Stimulated activated effector memory CD8-positive, alpha-beta T cell treated with anti-CD3 and anti-CD28 coated beads, Interleukin-12 subunit alpha, Interleukin-12 subunit beta, amount 100 ng/mL, for 72 hours (primary cell): ENCODE data around the gene RP9.

ENCODE experiments used
- ATAC-seq: fragments of 150-1000 bp; cut with Tn5 transposase; 2 replicates; pipeline ENCODE4 v1.10.0; 2021
- DNase-seq, 2 donors: peaks; one replicate each; pipeline ENCODE4 v3.0.0; 2021 to 2022; ENCODE audit warnings: low spot score in 2 of 2
- H3K27ac Mint-ChIP-seq: one replicate; pipeline ENCODE4 v1.8.0; 2022; ENCODE audit warnings: mild to moderate bottlenecking, mixed read lengths
- H3K36me3 Mint-ChIP-seq: one replicate; pipeline ENCODE4 v1.8.0; 2022; ENCODE audit warnings: mild to moderate bottlenecking, mixed read lengths
- H3K4me1 Mint-ChIP-seq: one replicate; pipeline ENCODE4 v1.8.0; 2022; ENCODE audit warnings: mixed read lengths
- H3K4me3 Mint-ChIP-seq: one replicate; pipeline ENCODE4 v1.8.0; 2022; ENCODE audit warnings: mild to moderate bottlenecking, mixed read lengths
- H3K9me3 Mint-ChIP-seq: one replicate; pipeline ENCODE4 v1.8.0; 2022; ENCODE audit warnings: mixed read lengths

The RP9 gene

DNA sequence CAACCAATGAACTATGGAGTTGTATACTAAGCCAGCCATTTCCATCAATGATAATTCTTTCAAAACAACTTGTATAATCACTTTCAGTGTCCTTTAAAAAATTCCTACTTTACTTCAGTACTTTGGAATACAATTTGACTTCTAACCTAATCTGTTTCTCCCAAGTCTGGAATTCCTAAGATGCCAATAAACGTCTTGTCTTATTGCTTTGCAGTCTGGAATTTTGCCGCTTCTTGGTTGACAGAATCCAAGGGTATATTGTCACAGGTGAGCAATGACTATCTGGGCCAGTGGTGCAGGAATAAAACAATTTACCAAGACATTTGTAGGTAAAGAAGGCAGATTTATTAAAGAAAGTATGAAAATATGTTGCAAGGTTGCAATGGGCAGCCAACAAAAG is 21.8 kb downstream of the RP9 start:
- ATAC-seq (no peak), DNase-seq (no peak)
- Mint-ChIP-seq H3K27ac (no peak overlapping the region), H3K36me3 (no peaks in the 10 kb centered on the region), H3K4me3 (no peak overlapping the region), H3K4me1 (no peaks in the 10 kb centered on the region), H3K9me3 (no peaks in the 10 kb centered on the region)

DNA sequence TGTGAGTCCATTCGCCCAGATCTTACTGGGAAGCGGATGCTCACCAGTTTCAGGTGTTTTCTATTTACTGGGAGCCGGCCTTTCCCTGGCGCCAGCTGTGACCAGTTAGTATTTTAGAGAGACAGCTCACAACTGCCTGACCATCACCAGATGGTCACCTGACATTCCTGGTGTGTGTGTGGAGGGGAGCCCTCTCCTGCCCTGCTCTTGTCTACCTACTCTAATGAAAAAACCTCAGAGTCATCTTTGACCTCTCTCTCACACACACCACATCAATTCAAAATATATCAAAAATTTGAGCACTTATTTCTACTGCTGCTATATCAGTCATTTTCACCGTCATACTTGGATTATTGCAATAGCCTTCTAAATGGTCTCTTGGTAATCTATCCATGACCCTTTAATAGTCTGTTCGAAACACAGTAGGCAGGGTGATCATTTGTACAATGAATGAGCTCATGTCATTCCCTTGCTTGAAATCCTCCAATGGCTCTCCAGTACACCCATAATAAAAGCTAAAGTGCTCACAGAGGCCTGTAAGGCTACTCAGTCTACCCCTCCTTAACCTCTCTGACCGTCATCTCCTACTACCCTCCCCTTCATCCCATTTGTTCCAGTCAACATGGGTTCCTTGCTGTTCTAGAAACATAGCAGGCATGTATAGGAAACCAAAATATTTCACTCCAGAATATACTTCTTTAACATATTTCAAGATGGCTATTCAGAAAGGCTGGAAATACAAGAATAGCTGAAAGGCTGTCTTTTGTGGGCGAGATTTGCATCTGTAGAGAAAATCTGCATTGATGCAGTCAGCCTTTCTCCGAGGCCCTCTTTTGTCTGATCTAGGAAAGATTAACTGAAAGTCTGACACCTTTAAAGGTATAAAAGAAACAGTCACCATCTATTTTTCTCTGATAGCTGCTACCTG is 29.2 kb downstream of the RP9 start:
- H3K4me1 Mint-ChIP-seq = peaks cover 14% of the 10 kb centered on the region

GRCh38 chr7:33079096-33079495 is 30.1 kb downstream of the RP9 start:
- DNase-seq = no peak

More for the DNA sequence above, 29.2 kb downstream of the RP9 start:
- Mint-ChIP-seq H3K4me3 (no peak overlapping the region), H3K9me3 (no peaks in the 10 kb centered on the region), H3K27ac (no peak overlapping the region), H3K36me3 (no peaks in the 10 kb centered on the region)
- ATAC-seq (no peak), DNase-seq (no peak)

GRCh38 chr7:33076737-33077136 is 32.5 kb downstream of the RP9 start:
- Mint-ChIP-seq H3K27ac (no peak overlapping the region), H3K4me3 (no peak overlapping the region), H3K36me3 (no peaks in the 10 kb centered on the region), H3K4me1 (peaks cover 14% of the 10 kb centered on the region), H3K9me3 (no peaks in the 10 kb centered on the region)
- DNase-seq (no peak), ATAC-seq (no peak)

More at GRCh38 chr7:33079096-33079495, 30.1 kb downstream of the RP9 start:
- Mint-ChIP-seq H3K4me3 (no peak overlapping the region), H3K9me3 (no peaks in the 10 kb centered on the region), H3K27ac (no peak overlapping the region), H3K36me3 (no peaks in the 10 kb centered on the region), H3K4me1 (peaks cover 14% of the 10 kb centered on the region)
- no peak for ATAC-seq

- H3K27ac Mint-ChIP-seq = no peak overlapping the region
- H3K9me3 Mint-ChIP-seq = no peaks in the 10 kb centered on the region
- no peak for ATAC-seq
- peaks cover 14% of the 10 kb centered on the region for H3K4me1 Mint-ChIP-seq
- H3K4me3 Mint-ChIP-seq = no peak overlapping the region
- no peaks in the 10 kb centered on the region for H3K36me3 Mint-ChIP-seq
- DNase-seq = no peak
Observed at GRCh38 chr7:33075818-33076518, 33.2 kb downstream of the RP9 start.

DNA sequence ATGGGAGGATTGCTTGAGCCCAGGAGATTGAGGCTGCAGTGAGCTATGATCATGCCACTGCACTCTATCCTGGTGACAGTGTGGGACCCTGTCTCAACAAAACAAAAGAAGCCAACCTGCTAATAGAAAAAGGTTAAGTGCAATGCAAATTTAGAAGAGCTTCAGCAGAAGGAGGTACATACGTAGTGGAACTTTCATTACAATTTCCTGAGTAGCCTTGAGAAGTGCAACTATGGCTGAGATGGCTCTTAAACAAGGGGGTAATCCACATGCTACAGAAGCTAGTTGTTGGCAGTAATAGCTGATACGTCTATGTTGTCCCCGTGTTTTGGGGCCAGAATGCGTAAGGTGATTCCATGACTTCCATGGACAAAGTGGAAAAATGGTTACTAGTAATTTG is 36.0 kb downstream of the RP9 start:
- H3K36me3 Mint-ChIP-seq = no peaks in the 10 kb centered on the region
- H3K27ac Mint-ChIP-seq = no peak overlapping the region
- ATAC-seq (no peak), DNase-seq (no peak)
- peaks cover 6% of the 10 kb centered on the region for H3K9me3 Mint-ChIP-seq
- H3K4me3 Mint-ChIP-seq = no peak overlapping the region
- H3K4me1 Mint-ChIP-seq = peaks cover 14% of the 10 kb centered on the region

DNA sequence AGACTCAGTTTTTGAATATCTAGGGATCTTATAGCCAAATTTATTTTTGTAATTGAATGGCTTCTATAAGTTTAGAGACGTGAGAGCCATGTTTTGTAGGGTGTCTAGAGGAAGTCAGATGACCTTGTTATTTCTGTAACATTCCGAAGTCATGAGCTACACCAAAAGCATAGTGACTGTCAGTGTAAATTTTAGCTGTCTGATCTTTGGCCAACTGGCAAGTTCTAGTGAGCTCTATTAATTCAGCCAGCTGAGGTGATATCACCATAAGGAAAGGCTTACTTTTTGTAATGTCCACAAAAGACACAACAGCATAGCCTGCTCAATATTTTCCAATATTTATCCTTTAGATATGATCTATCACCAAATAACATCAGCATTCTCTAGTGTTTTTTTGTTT is 36.7 kb downstream of the RP9 start:
- no peak overlapping the region for H3K27ac Mint-ChIP-seq
- peaks cover 6% of the 10 kb centered on the region for H3K9me3 Mint-ChIP-seq
- no peak for ATAC-seq
- no peak for DNase-seq
- no peaks in the 10 kb centered on the region for H3K36me3 Mint-ChIP-seq
- no peak overlapping the region for H3K4me3 Mint-ChIP-seq
- H3K4me1 Mint-ChIP-seq = peaks cover 10% of the 10 kb centered on the region

- ATAC-seq (no peak), DNase-seq (no peak)
- Mint-ChIP-seq H3K4me1 (no peaks in the 10 kb centered on the region), H3K36me3 (no peaks in the 10 kb centered on the region), H3K9me3 (peaks cover 13% of the 10 kb centered on the region), H3K27ac (no peak overlapping the region), H3K4me3 (no peak overlapping the region)
Observed at GRCh38 chr7:33070831-33071230, 38.4 kb downstream of the RP9 start.

DNA sequence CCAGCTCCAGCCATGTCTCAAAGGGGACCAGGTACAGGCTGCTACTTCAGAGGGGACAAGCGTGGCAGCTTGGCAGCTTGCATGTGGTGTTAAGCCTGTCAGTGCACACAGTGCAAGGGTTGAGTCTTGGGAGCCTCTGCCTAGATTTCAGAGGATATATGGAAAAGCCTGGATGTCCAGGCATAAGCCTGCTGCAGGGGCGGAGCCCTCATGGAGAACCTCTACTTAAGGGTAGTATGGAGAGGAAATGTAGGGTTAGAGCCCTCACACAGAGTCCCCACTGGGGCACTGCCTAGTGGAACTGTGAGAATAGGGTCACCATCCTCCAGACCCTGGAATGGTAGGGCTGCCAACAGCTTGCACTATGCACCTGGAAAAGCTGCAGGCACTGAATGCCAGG is 38.9 kb downstream of the RP9 start:
- no peak overlapping the region for H3K4me3 Mint-ChIP-seq

GRCh38 chr7:33067921-33068320 is 41.3 kb downstream of the RP9 start:
- Mint-ChIP-seq H3K4me3 (no peak overlapping the region), H3K36me3 (no peaks in the 10 kb centered on the region), H3K27ac (no peak overlapping the region), H3K9me3 (peaks cover 15% of the 10 kb centered on the region), H3K4me1 (peaks cover 6% of the 10 kb centered on the region)
- DNase-seq (no peak), ATAC-seq (no peak)

More for the DNA sequence above, 38.9 kb downstream of the RP9 start:
- peaks cover 15% of the 10 kb centered on the region for H3K9me3 Mint-ChIP-seq
- H3K4me1 Mint-ChIP-seq = no peaks in the 10 kb centered on the region
- H3K27ac Mint-ChIP-seq = no peak overlapping the region
- H3K36me3 Mint-ChIP-seq = no peaks in the 10 kb centered on the region
- ATAC-seq = no peak
- DNase-seq = no peak

- DNase-seq (no peak), ATAC-seq (no peak)
- Mint-ChIP-seq H3K27ac (no peak overlapping the region), H3K4me3 (no peak overlapping the region), H3K4me1 (peaks cover 6% of the 10 kb centered on the region), H3K36me3 (no peaks in the 10 kb centered on the region), H3K9me3 (peaks cover 15% of the 10 kb centered on the region)
Observed at GRCh38 chr7:33066771-33067170, 42.4 kb downstream of the RP9 start.

DNA sequence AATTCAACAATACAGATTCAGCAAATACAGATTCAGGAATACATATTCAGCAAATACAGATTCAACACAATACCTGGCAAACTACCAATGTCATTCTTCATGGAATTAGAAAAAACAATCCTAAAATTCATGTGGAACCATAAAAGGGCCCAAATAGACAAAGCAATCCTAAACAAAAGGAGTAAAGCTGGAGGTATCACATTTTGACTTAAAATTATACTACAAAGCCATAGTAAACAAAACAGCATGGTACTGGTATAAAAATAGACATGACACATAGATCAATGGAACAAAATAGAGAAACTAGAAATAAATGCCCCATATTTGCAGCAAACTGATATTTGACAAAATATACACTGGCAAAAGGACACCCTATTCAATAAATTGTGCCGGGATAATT is 43.2 kb downstream of the RP9 start:
- Mint-ChIP-seq H3K4me3 (no peak overlapping the region), H3K4me1 (peaks cover 7% of the 10 kb centered on the region), H3K9me3 (peaks cover 15% of the 10 kb centered on the region), H3K27ac (no peak overlapping the region), H3K36me3 (no peaks in the 10 kb centered on the region)
- ATAC-seq = no peak
- DNase-seq = no peak

DNA sequence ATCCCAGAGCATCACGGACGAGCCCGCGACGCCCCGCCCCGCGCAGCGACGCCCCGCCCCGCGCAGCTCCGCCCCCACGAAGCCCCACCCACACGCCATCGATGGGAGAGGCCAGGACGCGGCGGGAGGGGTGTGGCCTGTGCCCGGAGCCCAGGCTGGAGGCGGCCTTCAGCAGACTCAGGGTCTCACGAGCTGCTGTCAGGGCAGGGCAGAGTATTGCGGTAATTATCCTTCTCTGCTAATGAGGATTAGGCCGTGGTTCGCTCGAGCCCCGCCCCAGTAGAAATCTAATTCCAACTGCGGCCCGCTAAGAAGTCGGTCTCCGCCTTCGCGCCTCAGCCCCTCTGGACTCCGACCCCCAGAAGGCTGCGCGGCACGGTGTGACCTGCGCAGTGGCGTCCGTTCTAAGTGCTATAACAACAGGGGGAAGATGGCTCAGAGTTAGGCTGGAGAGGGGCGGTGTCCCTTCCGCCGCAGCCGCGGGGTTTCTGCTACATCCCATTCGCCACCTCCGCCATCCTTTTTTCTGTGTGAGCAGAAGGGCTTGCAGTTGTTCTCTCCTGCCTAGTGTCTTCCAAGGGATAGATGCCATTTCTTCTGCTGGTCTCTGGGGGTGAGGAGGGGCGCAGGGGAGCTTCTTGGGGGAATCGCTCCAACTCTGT is 46.3 kb downstream of the RP9 start:
- H3K9me3 Mint-ChIP-seq = peaks cover 9% of the 10 kb centered on the region
- peaks cover 36% of the 10 kb centered on the region for H3K4me1 Mint-ChIP-seq
- H3K36me3 Mint-ChIP-seq = peaks cover 17% of the 10 kb centered on the region
- peak overlapping the region; percentile 95 for H3K27ac Mint-ChIP-seq
- DNase-seq (peak; percentile 88 to 94), ATAC-seq (peak; percentile 96)
- H3K4me3 Mint-ChIP-seq = peak overlapping the region; percentile 96

- H3K27ac Mint-ChIP-seq = peak within 1 kb of the TSS; percentile 95
- ATAC-seq (peak; percentile 75), DNase-seq (peak in 1 of 2 donors; percentile 67)
- H3K9me3 Mint-ChIP-seq = peaks cover 9% of the 10 kb centered on the region
- H3K4me3 Mint-ChIP-seq = peak within 1 kb of the TSS; percentile 96
- peaks cover 17% of the 10 kb centered on the region for H3K36me3 Mint-ChIP-seq
- H3K4me1 Mint-ChIP-seq = peaks cover 41% of the 10 kb centered on the region
Observed at GRCh38 chr7:33062023-33062781, 47.0 kb downstream of the RP9 start, which contains the start of gene NT5C3A. NT5C3A (minus strand) TSS chr7:33062776; CDS start chr7:33062705, 71 bp downstream.
